ENCODE measurements around the gene CCDC7.

GRCh38 chr10:32905466-32905865 is 459.5 kb downstream of the CCDC7 start:
- TF ChIP-seq ZFP3 (CRISPR knock-in tag; IDR thresholded peaks at IDR 0.05) = no peak
- TF ChIP-seq ZFP30 (CRISPR knock-in tag; IDR thresholded peaks at IDR 0.05) = no peak
